Nephron (organoid): Measurements from ENCODE around the gene METTL21C.

Source experiments
- H3K27ac Mint-ChIP-seq, 3 experiments: 2 replicates each; pipeline ENCODE4 v1.8.0; 2020; ENCODE audit warnings: mixed read lengths in 3 of 3, mild to moderate bottlenecking in 2 of 3, moderate library complexity in 1 of 3
- H3K27me3 Mint-ChIP-seq: 2 replicates; pipeline ENCODE4 v1.8.0; 2021; ENCODE audit warnings: low read depth, mild to moderate bottlenecking, moderate library complexity, mixed read lengths
- H3K36me3 Mint-ChIP-seq: 2 replicates; pipeline ENCODE4 v1.8.0; 2020; ENCODE audit warnings: low read depth, mixed read lengths
- H3K4me1 Mint-ChIP-seq: 2 replicates; pipeline ENCODE4 v1.8.0; 2020; ENCODE audit warnings: mixed read lengths
- H3K4me3 Mint-ChIP-seq, 3 experiments: 2 replicates each; pipeline ENCODE4 v1.8.0; 2020; ENCODE audit warnings: mild to moderate bottlenecking in 3 of 3, mixed read lengths in 3 of 3, moderate library complexity in 2 of 3
- H3K9me3 Mint-ChIP-seq: 2 replicates; pipeline ENCODE4 v1.8.0; 2020; ENCODE audit warnings: mixed read lengths
- CTCF ChIP-seq, 3 experiments: fragments of 200-600 bp; sonication (generic); IDR thresholded peaks; one replicate each; pipeline ENCODE4 v1.5.0; 2021; ENCODE audit warnings: antibody characterized with exemption in 3 of 3; ENCODE audit not compliant: unreplicated experiment in 3 of 3

Gene METTL21C

GRCh38 chr13:102701331-102701730 is 6.5 kb upstream of the METTL21C start:
- Mint-ChIP-seq H3K9me3 (peaks cover 8% of the 10 kb centered on the region), H3K4me1 (peaks cover 74% of the 10 kb centered on the region), H3K4me3 (no peak overlapping the region), H3K27ac (peak overlapping the region; percentile 83 to 91 (median 88)), H3K27me3 (peaks cover 3% of the 10 kb centered on the region), H3K36me3 (peaks cover 5% of the 10 kb centered on the region)
- no peak for TF ChIP-seq CTCF (IDR thresholded peaks at IDR 0.05; ENCODE audit: unreplicated experiment in 3 of 3)

GRCh38 chr13:102700088-102701031 is 5.5 kb upstream of the METTL21C start:
- Mint-ChIP-seq H3K4me1 (peaks cover 76% of the 10 kb centered on the region), H3K9me3 (peaks cover 8% of the 10 kb centered on the region), H3K36me3 (peaks cover 5% of the 10 kb centered on the region), H3K27me3 (peaks cover 3% of the 10 kb centered on the region), H3K27ac (peak overlapping the region; percentile 83 to 91 (median 88)), H3K4me3 (peak overlapping the region in 2 of 3 experiments; percentile 1 to 53)
- no peak for TF ChIP-seq CTCF (IDR thresholded peaks at IDR 0.05; ENCODE audit: unreplicated experiment in 3 of 3)

- H3K27ac Mint-ChIP-seq = peak overlapping the region; percentile 83 to 91 (median 88)
- TF ChIP-seq CTCF (IDR thresholded peaks at IDR 0.05; ENCODE audit: unreplicated experiment in 3 of 3) = no peak
- peaks cover 3% of the 10 kb centered on the region for H3K27me3 Mint-ChIP-seq
- peaks cover 5% of the 10 kb centered on the region for H3K36me3 Mint-ChIP-seq
- H3K4me1 Mint-ChIP-seq = peaks cover 79% of the 10 kb centered on the region
- H3K9me3 Mint-ChIP-seq = peaks cover 8% of the 10 kb centered on the region
- peak overlapping the region in 1 of 3 experiments; percentile 33 for H3K4me3 Mint-ChIP-seq
Observed at GRCh38 chr13:102699504-102699903, 4.7 kb upstream of the METTL21C start.

GRCh38 chr13:102698649-102698980 is 3.8 kb upstream of the METTL21C start:
- Mint-ChIP-seq H3K36me3 (peaks cover 5% of the 10 kb centered on the region), H3K4me1 (peaks cover 79% of the 10 kb centered on the region), H3K4me3 (peak overlapping the region in 1 of 3 experiments; percentile 20), H3K27ac (peak overlapping the region in 1 of 3 experiments; percentile 11), H3K27me3 (peaks cover 3% of the 10 kb centered on the region), H3K9me3 (peaks cover 8% of the 10 kb centered on the region)
- TF ChIP-seq CTCF (IDR thresholded peaks at IDR 0.05; ENCODE audit: unreplicated experiment in 3 of 3) = no peak

DNA sequence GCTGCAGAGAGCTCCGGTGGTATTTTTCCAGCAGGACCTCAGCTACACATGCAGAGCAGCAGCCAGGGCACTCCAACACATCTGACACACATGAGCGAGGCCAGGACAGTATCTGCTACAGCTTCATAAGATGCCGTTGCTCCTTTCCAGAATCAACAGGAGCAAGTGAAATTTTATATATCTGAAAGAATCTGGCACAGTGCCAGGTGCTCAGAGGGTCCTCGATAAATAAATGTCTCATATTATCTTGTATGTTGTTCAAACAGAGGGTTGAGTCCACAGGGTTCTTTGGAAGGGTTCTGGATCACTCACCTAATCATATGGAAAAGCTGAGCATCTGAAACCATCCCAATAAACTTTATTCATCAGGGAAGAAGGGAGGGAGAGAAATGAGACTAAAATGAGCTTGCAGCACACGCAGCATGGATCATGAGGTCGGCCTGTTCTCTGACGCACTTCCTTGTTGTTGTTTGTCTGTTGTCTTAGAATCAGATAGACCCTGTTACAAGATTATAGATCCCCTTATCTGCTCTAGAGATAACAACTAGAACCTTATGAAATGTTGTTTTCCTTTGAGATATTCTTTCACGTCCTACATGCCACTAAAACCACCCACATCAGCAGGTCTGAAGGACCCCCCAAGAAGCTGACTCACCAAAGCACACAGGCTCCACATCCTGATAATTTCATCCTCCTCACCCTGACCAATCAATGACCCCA is 3.2 kb upstream of the METTL21C start:
- Mint-ChIP-seq H3K36me3 (peaks cover 5% of the 10 kb centered on the region), H3K4me1 (peaks cover 79% of the 10 kb centered on the region), H3K9me3 (peaks cover 8% of the 10 kb centered on the region), H3K27ac (peak overlapping the region in 1 of 3 experiments; percentile 11), H3K27me3 (peaks cover 3% of the 10 kb centered on the region), H3K4me3 (peak overlapping the region in 1 of 3 experiments; percentile 20)
- TF ChIP-seq CTCF (IDR thresholded peaks at IDR 0.05; ENCODE audit: unreplicated experiment in 3 of 3) = no peak
